HuH-7 (cell line): Measurements from ENCODE around the gene OR13C4.
"Not testable (repeated sequence)": the region's sequence is repeated elsewhere in the genome, so short reads cannot be mapped to it uniquely, and the experiment has no call there.

Experiments
- DNase-seq: peaks from one replicate; pipeline ENCODE4 v3.0.0; 2011; ENCODE audit warnings: low spot score

Gene OR13C4

GRCh38 chr9:104527109-104527508, at the start of gene OR13C4:
Gene OR13C4 (minus strand): TSS chr9:104527209. CDS start chr9:104527209, 0 bp downstream.
- no peak for DNase-seq

GRCh38 chr9:104575456-104575855, 48.4 kb upstream of the OR13C4 start:
- DNase-seq, result no peak

- no peak for DNase-seq
Observed at GRCh38 chr9:104572612-104573011, 45.6 kb upstream of the OR13C4 start.

- no peak for DNase-seq
Observed at GRCh38 chr9:104568868-104569267, 41.9 kb upstream of the OR13C4 start, which contains the start of gene OR13C8. Gene OR13C8 (plus strand): TSS chr9:104569168. CDS start chr9:104569168, 0 bp downstream.

- no peak for DNase-seq
Observed at GRCh38 chr9:104564358-104564757, 37.3 kb upstream of the OR13C4 start.

- no peak for DNase-seq
Observed at GRCh38 chr9:104556830-104557634, 30.0 kb upstream of the OR13C4 start.

GRCh38 chr9:104555521-104555920, 28.5 kb upstream of the OR13C4 start:
- DNase-seq, result no peak

- no peak for DNase-seq
Observed at GRCh38 chr9:104553261-104553660, 26.3 kb upstream of the OR13C4 start.

- DNase-seq, result no peak
Observed at GRCh38 chr9:104544644-104545043, 17.6 kb upstream of the OR13C4 start.

GRCh38 chr9:104539275-104539674, 12.3 kb upstream of the OR13C4 start:
- DNase-seq, result no peak

- DNase-seq, result no peak
Observed at GRCh38 chr9:104536756-104537155, 9.7 kb upstream of the OR13C4 start, which contains the start of gene OR13C3. Gene OR13C3 (minus strand): TSS chr9:104536856. CDS start chr9:104536723, 133 bp downstream.

- not testable (repeated sequence) for DNase-seq
Observed at GRCh38 chr9:104520241-104520640, 6.8 kb downstream of the OR13C4 start.

- DNase-seq, result no peak
Observed at GRCh38 chr9:104514901-104515300, 12.1 kb downstream of the OR13C4 start.

- no peak for DNase-seq
Observed at GRCh38 chr9:104506565-104506964, 20.4 kb downstream of the OR13C4 start.

- no peak for DNase-seq
Observed at GRCh38 chr9:104503963-104504362, 23.0 kb downstream of the OR13C4 start, which contains the start of gene OR13F1. Gene OR13F1 (plus strand): TSS chr9:104504263. CDS start chr9:104504263, 0 bp downstream.

GRCh38 chr9:104503440-104503839, 23.6 kb downstream of the OR13C4 start:
- no peak for DNase-seq

- DNase-seq, result peak; percentile 42
Observed at GRCh38 chr9:104494808-104495207, 32.2 kb downstream of the OR13C4 start.

GRCh38 chr9:104485014-104485413, 42.0 kb downstream of the OR13C4 start:
- no peak for DNase-seq

- no peak for DNase-seq
Observed at GRCh38 chr9:104482921-104483570, 44.0 kb downstream of the OR13C4 start.
